GM19193 (cell line): Measurements from ENCODE around the gene AOC2.

Experiments used
- POLR2A ChIP-seq: IDR thresholded peaks from 4 replicates; pipeline ENCODE4 v1.6.1; 2011; ENCODE audit not compliant: insufficient read depth, insufficient read length; ENCODE audit errors: extremely low read depth

AOC2 gene

GRCh38 chr17:42868338-42868737 lies 24.0 kb downstream of the AOC2 start:
- TF ChIP-seq POLR2A: no peak

- no peak for TF ChIP-seq POLR2A
These were observed 27.3 kb downstream of the AOC2 start for GRCh38 chr17:42871647-42872046.

- TF ChIP-seq POLR2A: no peak
These were observed 28.0 kb downstream of the AOC2 start for GRCh38 chr17:42872251-42872965.

GRCh38 chr17:42873315-42873714 lies 28.9 kb downstream of the AOC2 start:
- no peak for TF ChIP-seq POLR2A

GRCh38 chr17:42877037-42877436 lies 32.7 kb downstream of the AOC2 start:
- TF ChIP-seq POLR2A: no peak

GRCh38 chr17:42878123-42878880 lies 33.9 kb downstream of the AOC2 start:
- TF ChIP-seq POLR2A: no peak

- no peak for TF ChIP-seq POLR2A
These were observed 34.7 kb downstream of the AOC2 start for GRCh38 chr17:42878924-42879595.

- no peak for TF ChIP-seq POLR2A
These were observed 35.2 kb downstream of the AOC2 start for GRCh38 chr17:42879596-42879985.

- no peak for TF ChIP-seq POLR2A
These were observed 36.5 kb downstream of the AOC2 start for GRCh38 chr17:42880776-42881310.

GRCh38 chr17:42882166-42882565 lies 37.8 kb downstream of the AOC2 start:
- no peak for TF ChIP-seq POLR2A

GRCh38 chr17:42883802-42884558 lies 39.6 kb downstream of the AOC2 start:
- TF ChIP-seq POLR2A: no peak

GRCh38 chr17:42886283-42887176 lies 42.1 kb downstream of the AOC2 start:
- TF ChIP-seq POLR2A: no peak

GRCh38 chr17:42889809-42890208 lies 45.4 kb downstream of the AOC2 start:
- TF ChIP-seq POLR2A: no peak
